Neuronal stem cell (in vitro differentiated cells): ENCODE measurements around the gene LCN6.

Experiments
- DNase-seq: peaks from one replicate; pipeline ENCODE4 v3.0.0-alpha.2; 2013; ENCODE audit warnings: low spot score
- H2AFZ ChIP-seq: one replicate; pipeline ENCODE4 v1.6.1; 2013; ENCODE audit warnings: mild to moderate bottlenecking, low read length, inconsistent platforms
- H2AK5ac ChIP-seq: 2 replicates; pipeline ENCODE4 v1.6.1; 2013; ENCODE audit warnings: low read depth, mild to moderate bottlenecking, inconsistent platforms, low read length, moderate library complexity, mixed read lengths
- H2BK120ac ChIP-seq: 2 replicates; pipeline ENCODE4 v1.6.1; 2013; ENCODE audit warnings: low read depth, mild to moderate bottlenecking, inconsistent platforms, low read length, moderate library complexity, mixed read lengths
- H2BK12ac ChIP-seq: one replicate; pipeline ENCODE4 v1.6.1; 2013; ENCODE audit warnings: low read length, inconsistent platforms
- H2BK15ac ChIP-seq: 2 replicates; pipeline ENCODE4 v1.6.1; 2013; ENCODE audit warnings: mild to moderate bottlenecking, low read length, inconsistent platforms, mixed read lengths
- H2BK5ac ChIP-seq: one replicate; pipeline ENCODE4 v1.6.1; 2013; ENCODE audit warnings: inconsistent platforms, mild to moderate bottlenecking, low read length, moderate library complexity
- H3K14ac ChIP-seq: one replicate; pipeline ENCODE4 v1.6.1; 2013; ENCODE audit warnings: low read length, inconsistent platforms
- H3K18ac ChIP-seq: 2 replicates; pipeline ENCODE4 v1.6.1; 2013; ENCODE audit warnings: low read length, inconsistent platforms
- H3K23ac ChIP-seq: 2 replicates; pipeline ENCODE4 v1.6.1; 2013; ENCODE audit warnings: low read depth, mild to moderate bottlenecking, mixed read lengths, low read length, inconsistent platforms; ENCODE audit not compliant: poor library complexity
- H3K27ac ChIP-seq: replicated peaks from 3 replicates; pipeline ENCODE4 v1.5.1; 2013; ENCODE audit warnings: low read length, inconsistent platforms
- H3K27me3 ChIP-seq, 3 experiments: 2 replicates each; pipeline ENCODE4 v1.6.1; 2013; ENCODE audit warnings: low read length in 3 of 3, mild to moderate bottlenecking in 2 of 3, inconsistent platforms in 1 of 3, low read depth in 1 of 3, mixed read lengths in 1 of 3, moderate library complexity in 1 of 3; ENCODE audit not compliant: control insufficient read depth in 3 of 3, insufficient read depth in 3 of 3
- H3K36me3 ChIP-seq, 2 donors: replicated peaks in 1 of 2; 2 replicates each; pipeline ENCODE4 v1.6.1; 2013; ENCODE audit warnings: low read length in 2 of 2; ENCODE audit not compliant: control insufficient read depth in 2 of 2, insufficient read depth in 2 of 2
- H3K4ac ChIP-seq: 2 replicates; pipeline ENCODE4 v1.6.1; 2013; ENCODE audit warnings: inconsistent platforms, mild to moderate bottlenecking, low read length, moderate library complexity
- H3K4me1 ChIP-seq, 2 donors: 1 replicate in 1 of 2; 2 replicates in 1 of 2; pipeline ENCODE4 v1.6.1; 2013; ENCODE audit warnings: low read length in 2 of 2, low read depth in 1 of 2; ENCODE audit not compliant: control insufficient read depth in 2 of 2, insufficient read depth in 1 of 2
- H3K4me2 ChIP-seq: one replicate; pipeline ENCODE4 v1.6.1; 2013; ENCODE audit warnings: mild to moderate bottlenecking, low read length, inconsistent platforms; ENCODE audit not compliant: insufficient read depth, poor library complexity, severe bottlenecking
- H3K4me3 ChIP-seq, 2 donors: 2 replicates each; pipeline ENCODE4 v1.5.1; 2013; ENCODE audit warnings: low read length in 2 of 2, mild to moderate bottlenecking in 2 of 2, inconsistent platforms in 1 of 2, moderate library complexity in 1 of 2
- H3K79me1 ChIP-seq: one replicate; pipeline ENCODE4 v1.6.1; 2013; ENCODE audit warnings: low read depth, mild to moderate bottlenecking, inconsistent platforms, low read length, moderate library complexity
- H3K9ac ChIP-seq: one replicate; pipeline ENCODE4 v1.6.1; 2013; ENCODE audit warnings: mild to moderate bottlenecking, low read depth, low read length, inconsistent platforms; ENCODE audit not compliant: poor library complexity
- H3K9me3 ChIP-seq, 2 donors: replicated peaks in 1 of 2; 2 replicates each; pipeline versions ENCODE3 to v1.6.1; 2013; ENCODE audit warnings: low read length in 2 of 2, mild to moderate bottlenecking in 2 of 2, inconsistent platforms in 1 of 2, low read depth in 1 of 2, mixed read lengths in 1 of 2, moderate library complexity in 1 of 2; ENCODE audit not compliant: control insufficient read depth in 2 of 2, insufficient read depth in 1 of 2
- H4K8ac ChIP-seq: one replicate; pipeline ENCODE4 v1.6.1; 2013; ENCODE audit warnings: low read depth, mild to moderate bottlenecking, inconsistent platforms, low read length, moderate library complexity
- H4K91ac ChIP-seq: one replicate; pipeline ENCODE4 v1.6.1; 2013; ENCODE audit warnings: low read length, low read depth, mild to moderate bottlenecking, inconsistent platforms; ENCODE audit not compliant: poor library complexity
- WGBS, 2 donors: extraction: QIAGEN DNeasy Blood & Tissue Kit; methylation state at CpG; one replicate each; pipeline ENCODE4 v1.1.7; 2013; ENCODE audit warnings: missing lambda C conversion rate in 2 of 2, mixed read lengths in 1 of 2; ENCODE audit not compliant: insufficient read length in 2 of 2, insufficient replicate concordance in 1 of 2; ENCODE audit errors: extremely low coverage in 2 of 2; 5-methylcytosine and 5-hydroxymethylcytosine counted together

Gene LCN6

GRCh38 chr9:136746155-136746490, 2.2 kb downstream of the LCN6 start:
- no peak overlapping the region for H3K14ac ChIP-seq
- no peak overlapping the region for H4K91ac ChIP-seq
- H3K4me3 ChIP-seq, result no peak overlapping the region
- H3K9me3 ChIP-seq, result peaks cover 0 to 2% of the 10 kb centered on the region in 2 donors
- no peaks in the 10 kb centered on the region for H3K79me1 ChIP-seq
- no peak overlapping the region for H2BK12ac ChIP-seq
- DNase-seq, result no peak
- peaks cover 2 to 47% (median 2%) of the 10 kb centered on the region in 3 experiments for H3K27me3 ChIP-seq
- H3K4me2 ChIP-seq, result no peak overlapping the region
- WGBS, 2 donors, result no CpG with 5 or more reads among the region's 22 CpGs
- no peak overlapping the region for H3K4ac ChIP-seq
- H2BK15ac ChIP-seq, result no peak overlapping the region
- H4K8ac ChIP-seq, result no peak overlapping the region
- H3K23ac ChIP-seq, result no peak overlapping the region
- H2AK5ac ChIP-seq, result peak overlapping the region; percentile 81
- no peak overlapping the region for H3K18ac ChIP-seq
- no peak overlapping the region for H2BK120ac ChIP-seq
- H3K27ac ChIP-seq, result no peak overlapping the region
- H2BK5ac ChIP-seq, result peak overlapping the region; percentile 39
- no peak overlapping the region for H2AFZ ChIP-seq
- H3K36me3 ChIP-seq, result no peaks in the 10 kb centered on the region
- peaks cover 7% of the 10 kb centered on the region in 2 donors for H3K4me1 ChIP-seq
- no peak overlapping the region for H3K9ac ChIP-seq

DNA sequence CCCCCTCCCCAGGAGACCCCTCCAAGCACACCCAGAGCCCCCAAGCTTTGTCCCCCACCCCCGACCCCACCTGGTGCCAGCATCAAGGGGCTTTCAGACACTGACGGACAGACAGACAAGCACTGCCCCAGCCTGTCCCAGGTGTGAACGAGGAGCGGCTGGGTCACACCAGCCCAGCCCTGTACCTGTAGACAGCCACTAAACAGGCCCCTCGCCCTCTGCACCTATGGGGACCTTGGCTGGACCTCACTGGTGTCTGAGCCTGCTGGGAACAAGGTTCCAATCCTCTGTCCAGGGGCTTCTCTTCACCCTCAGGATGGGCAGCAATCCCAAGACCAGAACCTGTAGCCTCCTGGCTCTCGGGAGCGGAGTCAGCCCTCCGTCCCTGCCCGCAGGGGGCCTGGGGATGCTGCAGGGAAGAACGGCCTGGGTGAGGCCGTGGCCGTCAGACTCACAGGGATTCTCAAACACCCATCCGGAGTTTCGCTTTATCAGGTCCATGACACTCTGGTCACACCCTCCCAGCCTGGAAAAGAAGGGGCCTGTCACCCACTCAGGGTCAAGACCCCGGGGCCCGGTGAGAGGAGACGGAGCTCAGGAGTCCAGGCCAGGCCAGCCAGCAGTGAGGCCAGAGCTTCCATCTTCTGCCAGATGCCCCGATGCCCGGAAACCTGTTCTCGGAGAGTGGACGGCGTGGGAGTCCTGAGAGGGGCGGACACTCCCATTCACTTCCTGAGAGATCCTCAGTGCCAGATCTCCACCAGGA, 2.8 kb downstream of the LCN6 start:
- no peak overlapping the region for H4K91ac ChIP-seq
- H2AK5ac ChIP-seq, result peak overlapping the region; percentile 79
- no peaks in the 10 kb centered on the region for H3K9me3 ChIP-seq
- no peak overlapping the region for H3K14ac ChIP-seq
- H3K23ac ChIP-seq, result no peak overlapping the region
- no peak for DNase-seq
- WGBS, 2 donors, result no CpG with 5 or more reads among the region's 23 CpGs
- H3K27ac ChIP-seq, result no peak overlapping the region
- H3K9ac ChIP-seq, result no peak overlapping the region
- H2AFZ ChIP-seq, result no peak overlapping the region
- no peak overlapping the region for H2BK12ac ChIP-seq
- H3K4me1 ChIP-seq, result peaks cover 7% of the 10 kb centered on the region in 2 donors
- no peak overlapping the region for H3K4ac ChIP-seq
- H3K36me3 ChIP-seq, result no peaks in the 10 kb centered on the region
- no peak overlapping the region for H2BK5ac ChIP-seq
- H3K79me1 ChIP-seq, result no peaks in the 10 kb centered on the region
- peak overlapping the region; percentile 38 for H3K18ac ChIP-seq
- H3K4me2 ChIP-seq, result no peak overlapping the region
- H4K8ac ChIP-seq, result no peak overlapping the region
- peak overlapping the region; percentile 4 for H2BK15ac ChIP-seq
- H2BK120ac ChIP-seq, result no peak overlapping the region
- no peak overlapping the region for H3K4me3 ChIP-seq
- peaks cover 2 to 52% (median 2%) of the 10 kb centered on the region in 3 experiments for H3K27me3 ChIP-seq

DNA sequence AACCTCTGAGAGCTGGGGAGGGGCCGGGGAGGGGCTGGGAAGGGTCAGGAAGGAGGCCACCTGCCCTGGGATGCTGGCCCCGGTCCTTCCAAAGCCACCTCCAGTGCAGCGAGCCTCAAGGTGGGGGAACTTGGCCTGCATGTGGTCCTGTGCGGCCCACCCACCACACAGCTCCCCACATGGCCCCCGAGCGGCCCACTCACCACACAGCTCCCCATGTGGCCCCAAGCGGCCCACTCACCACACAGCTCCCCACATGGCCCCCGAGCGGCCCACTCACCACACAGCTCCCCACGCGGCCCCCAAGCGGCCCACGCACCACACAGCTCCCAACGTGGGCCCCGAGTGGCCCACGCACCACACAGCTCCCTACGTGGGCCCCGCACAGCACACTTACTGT, 3.6 kb downstream of the LCN6 start:
- Histone ChIP-seq H2BK15ac (no peak overlapping the region), H3K9me3 (no peaks in the 10 kb centered on the region), H3K4me2 (no peak overlapping the region), H2AFZ (no peak overlapping the region), H3K4ac (no peak overlapping the region), H4K91ac (no peak overlapping the region), H3K14ac (no peak overlapping the region), H3K9ac (no peak overlapping the region), H3K79me1 (no peaks in the 10 kb centered on the region), H2BK12ac (no peak overlapping the region), H2AK5ac (peak overlapping the region; percentile 75), H3K27ac (no peak overlapping the region), H3K27me3 (peaks cover 2 to 60% (median 2%) of the 10 kb centered on the region in 3 experiments), H4K8ac (no peak overlapping the region), H2BK5ac (no peak overlapping the region), H3K4me1 (peaks cover 7% of the 10 kb centered on the region in 2 donors), H3K23ac (no peak overlapping the region), H3K18ac (no peak overlapping the region), H3K4me3 (no peak overlapping the region), H2BK120ac (no peak overlapping the region), H3K36me3 (no peaks in the 10 kb centered on the region)
- DNase-seq, result no peak
- no CpG with 5 or more reads among the region's 18 CpGs for WGBS, 2 donors

- H2BK120ac ChIP-seq, result no peak overlapping the region
- no peak overlapping the region for H3K27ac ChIP-seq
- no peaks in the 10 kb centered on the region for H3K36me3 ChIP-seq
- H2BK12ac ChIP-seq, result no peak overlapping the region
- no CpG with 5 or more reads among the region's 16 CpGs for WGBS, 2 donors
- peak overlapping the region; percentile 55 for H3K23ac ChIP-seq
- H3K4me2 ChIP-seq, result peak overlapping the region; percentile 11
- peak overlapping the region; percentile 94 for H2BK15ac ChIP-seq
- H2BK5ac ChIP-seq, result peak overlapping the region; percentile 13
- H3K9ac ChIP-seq, result no peak overlapping the region
- no peak for DNase-seq
- H3K9me3 ChIP-seq, result no peaks in the 10 kb centered on the region
- H4K8ac ChIP-seq, result peak overlapping the region; percentile 17
- peak overlapping the region; percentile 89 for H3K18ac ChIP-seq
- H3K27me3 ChIP-seq, result peaks cover 2 to 63% (median 4%) of the 10 kb centered on the region in 3 experiments
- H3K79me1 ChIP-seq, result no peaks in the 10 kb centered on the region
- H2AFZ ChIP-seq, result no peak overlapping the region
- H3K4me1 ChIP-seq, result peaks cover 7% of the 10 kb centered on the region in 2 donors
- no peak overlapping the region for H3K4me3 ChIP-seq
- no peak overlapping the region for H3K14ac ChIP-seq
- H2AK5ac ChIP-seq, result peak overlapping the region; percentile 98
- H3K4ac ChIP-seq, result no peak overlapping the region
- no peak overlapping the region for H4K91ac ChIP-seq
Measured at GRCh38 chr9:136743639-136744211, 4.6 kb downstream of the LCN6 start.
